Femur (tissue), 1 donor: ENCODE measurements around the gene DGKG.

ENCODE experiments used
- DNase-seq: peaks from one replicate; pipeline ENCODE4 v3.0.0-alpha.2; 2017

Gene DGKG

DNA sequence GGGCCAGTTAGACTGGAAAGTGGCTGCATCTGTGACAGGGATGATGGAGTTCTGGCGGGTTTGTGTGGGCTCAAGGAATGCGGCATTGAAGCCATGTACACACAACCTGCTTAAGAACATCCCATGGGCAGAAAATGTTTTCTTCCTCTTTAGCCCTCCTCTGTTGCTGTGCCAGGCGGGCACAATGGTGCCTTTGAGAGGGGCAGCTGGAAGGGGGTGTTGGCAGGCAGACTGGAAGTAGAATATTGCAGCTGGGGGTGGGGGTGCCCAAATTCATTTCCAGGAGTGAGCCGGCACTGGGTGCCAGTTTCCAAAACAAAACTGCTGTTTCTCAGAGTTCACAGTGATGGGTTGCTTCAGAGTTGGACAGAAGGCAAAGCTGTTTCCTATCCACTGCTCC is 161.3 kb downstream of the DGKG start:
- peak; percentile 70 for DNase-seq

DNA sequence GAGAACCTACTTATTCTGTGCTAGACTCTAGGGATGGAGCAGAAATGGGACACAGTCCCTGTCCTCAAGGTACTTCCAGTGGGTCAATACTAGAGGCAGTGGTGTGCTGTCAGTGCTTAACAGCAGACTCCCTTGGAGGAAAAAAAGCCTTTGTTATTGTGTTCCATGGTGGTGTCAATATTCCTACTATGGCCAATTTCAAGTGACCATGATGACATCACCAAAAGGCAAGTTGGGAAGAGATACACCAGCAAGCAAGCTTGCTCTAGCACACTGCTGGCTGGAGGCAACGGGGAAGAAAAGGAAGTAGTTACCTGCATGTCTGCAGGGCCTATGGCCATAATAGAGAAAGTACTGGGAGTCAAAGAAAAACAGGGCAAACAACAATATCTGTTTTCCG is 163.6 kb downstream of the DGKG start:
- DNase-seq = no peak

DNA sequence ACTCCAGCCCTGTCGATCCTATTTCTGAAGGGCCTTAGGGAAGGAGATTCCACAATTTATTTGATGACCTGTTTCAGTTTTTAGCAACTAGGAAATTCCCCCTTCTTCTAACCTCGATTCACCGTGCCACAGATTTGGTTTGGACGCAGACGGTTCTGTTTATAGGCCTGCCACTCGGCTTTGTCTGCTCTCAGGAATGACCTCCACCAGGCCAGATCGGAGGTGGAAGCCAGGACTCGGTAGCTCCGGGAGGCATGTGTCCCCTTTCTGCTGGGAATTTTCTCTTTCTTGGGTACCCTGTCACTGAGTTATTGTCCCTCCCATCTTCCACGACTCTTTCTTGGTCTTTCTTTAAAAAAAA is 167.6 kb downstream of the DGKG start:
- no peak for DNase-seq

DNA sequence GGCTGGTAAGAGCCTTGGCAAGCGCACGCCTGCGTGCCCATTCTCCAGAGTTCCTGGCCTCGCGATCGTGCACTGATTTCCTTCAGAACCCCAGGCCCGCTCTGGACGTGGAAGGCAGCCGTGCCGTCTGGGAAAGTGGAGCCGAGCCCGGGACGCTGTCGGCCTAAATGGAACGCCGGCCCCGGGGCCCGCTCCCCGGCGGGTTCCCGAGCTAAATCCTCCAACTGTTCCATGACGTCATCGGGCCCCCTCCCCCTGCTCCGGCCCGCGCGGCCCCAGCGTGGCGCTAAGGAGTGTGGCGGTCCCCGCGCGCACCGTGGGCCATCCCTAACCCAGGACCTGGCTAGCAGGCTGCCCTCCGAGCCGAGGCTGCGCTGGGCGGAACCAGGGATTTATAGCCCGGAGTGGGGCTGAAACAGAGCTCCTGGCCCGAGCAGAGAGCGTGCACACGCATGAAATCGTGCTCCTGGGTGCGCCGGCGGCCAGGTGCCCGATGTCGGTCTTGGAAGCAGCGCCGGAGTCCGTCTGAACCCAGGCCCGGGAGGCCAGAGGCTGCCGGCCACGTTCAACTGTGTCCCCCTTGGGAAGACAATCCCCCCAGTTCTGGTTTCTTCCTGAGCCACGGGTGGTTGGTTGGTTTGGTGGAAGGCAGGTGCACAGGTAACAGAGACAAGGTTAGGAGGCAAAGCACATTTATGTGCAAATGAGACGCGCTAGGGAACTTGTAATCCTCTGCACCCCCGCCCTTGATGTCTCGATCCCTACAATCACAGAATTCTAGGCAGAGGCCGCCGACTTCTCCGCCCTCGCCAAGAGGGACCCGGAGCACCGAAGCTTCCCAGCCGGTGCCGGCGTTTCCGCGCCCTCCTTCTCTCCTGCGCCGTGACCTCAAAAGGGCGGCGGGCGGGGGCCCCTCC is 168.2 kb downstream of the DGKG start:
- DNase-seq = peak; percentile 67

DNA sequence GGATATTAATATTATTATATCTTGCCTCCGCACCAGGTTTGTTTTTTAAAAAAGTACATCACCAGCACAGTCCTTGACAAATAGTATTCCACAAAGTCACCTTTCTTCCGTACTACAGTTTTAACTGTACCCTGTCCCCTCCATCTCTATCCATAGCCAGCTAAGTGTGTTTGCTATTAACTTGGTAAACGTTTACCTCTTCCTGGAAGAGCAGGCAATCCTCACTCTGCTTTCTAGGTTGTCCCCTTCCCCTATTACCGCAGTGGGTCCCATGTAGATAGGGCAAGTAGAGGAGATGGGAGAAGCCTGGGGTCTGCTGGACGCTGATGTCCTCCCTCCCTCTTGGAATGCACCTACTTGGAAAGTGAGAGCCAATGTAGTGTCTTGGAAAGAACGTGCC is 169.2 kb downstream of the DGKG start:
- DNase-seq = no peak

DNA sequence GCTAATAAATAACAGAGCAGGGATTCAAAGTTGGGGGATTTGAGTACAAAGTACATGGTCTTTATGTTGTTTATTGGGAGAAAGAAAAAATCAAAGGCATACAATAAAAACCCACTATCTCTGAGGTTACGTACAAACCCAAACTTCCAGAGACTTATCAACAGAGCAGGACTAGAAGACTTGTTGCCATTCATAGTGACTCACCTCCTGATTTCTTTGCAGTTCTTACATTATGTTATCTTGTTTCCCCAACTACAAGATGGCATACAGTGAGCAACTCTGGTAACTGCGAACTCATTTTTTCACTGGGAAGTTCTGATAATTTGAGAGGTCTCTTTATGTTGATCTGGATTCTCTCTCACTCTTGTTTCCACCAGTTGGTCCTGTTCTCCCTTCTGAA is 172.5 kb downstream of the DGKG start:
- no peak for DNase-seq

DNA sequence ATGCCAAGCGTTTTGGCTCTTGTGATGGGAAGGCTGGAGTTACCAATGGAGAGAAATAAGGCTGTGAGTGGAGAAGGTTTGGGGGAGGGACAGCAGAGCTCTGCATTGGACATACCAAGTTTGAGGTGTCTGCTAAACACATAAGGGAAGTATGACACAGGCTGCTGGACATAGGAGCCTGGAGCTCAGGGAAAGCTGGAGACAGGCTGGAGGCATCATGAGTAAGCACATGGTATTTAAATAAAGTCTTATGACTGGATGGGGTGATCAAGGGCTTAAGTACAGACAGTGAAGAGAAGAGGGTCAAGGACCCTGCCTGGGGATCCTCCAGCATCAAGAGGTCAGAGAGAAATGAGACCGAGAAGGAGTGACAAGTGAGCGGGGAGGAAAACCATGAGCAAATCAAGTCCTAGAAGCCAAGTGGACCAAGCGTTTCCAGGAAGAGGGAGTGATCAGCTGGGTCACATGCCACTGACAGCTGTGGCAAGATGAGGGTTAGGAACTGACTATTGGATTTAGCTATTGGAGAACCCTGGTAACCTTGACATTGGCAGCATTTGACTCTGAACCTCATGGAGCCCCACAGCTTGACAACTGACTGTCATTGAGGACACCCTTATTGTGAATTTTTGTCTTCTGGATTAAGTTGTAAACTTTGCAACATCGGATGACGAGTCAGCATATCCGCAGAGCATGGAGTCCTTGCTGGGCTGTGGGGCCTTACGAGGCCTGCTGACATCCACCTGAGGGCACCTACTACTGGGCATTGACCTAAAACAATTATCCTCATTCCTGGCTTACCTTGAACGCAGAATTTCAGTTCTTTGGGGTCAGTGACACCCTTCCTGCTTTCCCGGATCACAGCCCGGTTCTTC is 174.4 kb downstream of the DGKG start:
- DNase-seq = no peak

DNA sequence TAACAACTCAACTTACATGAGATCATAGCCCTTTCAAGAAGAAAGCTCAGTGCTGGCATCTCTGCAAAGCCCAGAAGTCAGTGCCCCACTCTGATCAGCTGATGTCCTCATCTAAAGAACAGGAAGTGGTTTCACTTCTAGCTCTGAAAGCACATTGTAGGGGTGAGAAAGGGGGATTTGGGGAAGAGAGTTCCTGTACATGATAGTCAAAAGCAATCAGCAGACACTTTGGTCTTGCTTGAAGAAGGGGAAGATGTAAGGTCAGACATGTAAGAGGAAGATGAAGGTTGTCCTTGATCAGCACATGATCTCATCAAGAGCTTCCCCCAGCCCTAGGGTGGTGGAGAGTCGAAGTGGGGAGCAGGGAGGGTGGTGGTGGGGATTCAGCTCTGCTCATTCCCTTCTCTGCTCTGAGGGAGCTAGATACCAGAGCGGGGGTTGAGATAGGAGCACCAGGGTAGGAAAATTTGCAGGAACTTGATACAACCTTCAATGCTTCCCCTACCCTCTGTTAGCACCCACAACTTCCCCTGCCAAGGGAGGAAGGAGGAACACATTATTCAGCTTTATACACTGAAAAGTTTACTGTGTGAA is 176.7 kb downstream of the DGKG start:
- peak; percentile 25 for DNase-seq

DNA sequence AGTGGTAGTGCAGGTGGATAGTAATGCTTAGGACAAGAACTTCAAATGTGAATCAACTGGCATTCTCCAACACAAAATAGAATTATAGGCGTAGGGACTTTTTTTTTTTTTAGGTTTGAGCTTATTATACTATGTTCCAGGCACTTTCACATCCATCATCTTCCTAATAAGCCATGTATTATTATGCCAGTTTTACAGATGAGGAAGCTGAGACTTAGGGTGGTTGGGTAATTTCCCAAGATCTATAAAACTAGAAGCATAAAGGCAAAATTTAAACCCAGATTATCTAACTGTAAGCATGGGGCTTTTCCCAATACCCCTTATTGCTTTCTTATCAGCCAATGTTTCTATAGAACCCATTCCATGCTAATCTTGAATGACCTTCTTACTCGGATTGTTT is 178.0 kb downstream of the DGKG start:
- no peak for DNase-seq

DNA sequence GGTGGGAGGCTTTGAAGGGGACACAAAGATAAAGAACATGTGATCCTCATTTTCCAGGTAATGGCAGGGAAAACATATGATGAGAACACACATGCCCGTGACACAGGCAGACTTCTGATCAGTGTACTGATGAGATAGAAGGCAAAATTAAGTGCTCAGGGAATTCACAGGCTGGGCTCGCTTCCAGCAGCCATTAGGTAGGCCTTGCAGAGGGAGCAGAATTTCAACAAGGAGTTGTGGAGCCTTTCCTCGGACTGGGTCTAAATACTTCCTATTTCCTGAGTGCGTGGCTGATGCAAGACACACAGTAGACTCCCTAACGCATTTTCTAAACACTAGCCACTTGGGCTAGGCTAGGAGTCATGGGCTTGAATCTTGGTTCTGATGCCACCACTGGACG is 179.2 kb downstream of the DGKG start:
- no peak for DNase-seq

DNA sequence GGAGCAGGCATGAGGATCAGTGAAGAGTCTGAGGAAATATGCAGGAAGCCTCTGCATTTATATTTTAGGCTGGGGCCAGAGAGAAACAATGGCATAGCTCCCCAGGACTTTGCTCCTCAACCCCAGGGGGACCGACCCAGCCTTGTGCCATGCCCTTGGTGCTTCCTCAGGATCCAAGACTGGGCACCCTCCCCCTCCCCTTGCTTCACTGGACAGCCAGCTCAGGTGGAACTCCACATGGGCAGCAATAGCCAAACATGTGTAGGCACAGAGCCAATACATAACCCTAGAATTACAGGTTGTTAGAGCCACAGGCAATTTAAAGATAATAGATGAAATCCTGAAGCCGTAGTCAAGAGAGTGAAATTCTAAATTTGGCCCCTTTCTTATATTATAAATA is 180.1 kb downstream of the DGKG start:
- DNase-seq = no peak

DNA sequence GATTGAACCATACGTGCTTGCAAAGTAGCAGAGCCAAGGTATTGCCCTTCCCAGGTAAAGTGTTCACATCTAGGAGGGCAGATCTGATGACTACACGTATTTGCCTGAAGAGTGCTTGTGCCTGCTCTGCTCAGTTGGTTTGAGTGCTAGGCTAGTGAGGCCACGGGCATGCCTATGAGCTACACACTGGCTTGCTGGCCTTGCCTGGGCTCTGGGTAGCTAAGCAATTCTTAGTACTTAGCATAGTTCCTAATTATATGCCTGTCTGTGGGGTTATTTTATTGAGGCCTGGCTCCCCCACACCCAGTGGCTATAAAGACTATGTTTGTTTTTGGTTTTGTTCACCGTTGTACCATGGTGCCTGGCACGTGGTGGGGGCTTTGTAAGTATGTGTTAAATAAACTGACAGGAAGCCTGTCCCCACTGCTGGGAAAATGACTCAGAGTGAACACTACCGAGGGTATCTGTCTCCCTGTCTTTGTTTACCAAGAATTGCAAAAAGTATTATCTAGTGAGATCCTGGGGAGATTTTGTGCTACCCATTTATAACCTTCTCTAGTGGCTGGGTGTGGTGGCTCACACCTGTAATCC is 181.0 kb downstream of the DGKG start:
- no peak for DNase-seq

DNA sequence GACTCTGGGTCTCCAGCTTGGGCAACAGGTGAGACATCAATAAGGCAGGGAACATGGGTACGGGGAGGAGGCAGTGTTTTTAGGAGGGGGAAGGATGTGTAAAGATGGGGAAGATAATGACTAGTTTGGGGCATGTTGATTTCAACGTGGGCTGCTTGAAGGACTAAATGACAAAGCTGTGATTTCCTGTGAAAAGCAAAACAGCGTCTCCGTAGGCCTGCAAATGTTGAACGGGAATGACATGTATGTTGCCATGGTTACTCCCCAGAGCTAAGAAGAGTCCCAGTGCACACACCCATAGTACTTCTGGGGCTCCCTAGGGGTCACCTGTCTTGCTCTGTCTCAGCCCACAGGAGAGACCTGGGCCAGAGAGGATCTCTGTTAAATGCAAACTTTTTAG is 181.9 kb downstream of the DGKG start:
- DNase-seq = no peak

DNA sequence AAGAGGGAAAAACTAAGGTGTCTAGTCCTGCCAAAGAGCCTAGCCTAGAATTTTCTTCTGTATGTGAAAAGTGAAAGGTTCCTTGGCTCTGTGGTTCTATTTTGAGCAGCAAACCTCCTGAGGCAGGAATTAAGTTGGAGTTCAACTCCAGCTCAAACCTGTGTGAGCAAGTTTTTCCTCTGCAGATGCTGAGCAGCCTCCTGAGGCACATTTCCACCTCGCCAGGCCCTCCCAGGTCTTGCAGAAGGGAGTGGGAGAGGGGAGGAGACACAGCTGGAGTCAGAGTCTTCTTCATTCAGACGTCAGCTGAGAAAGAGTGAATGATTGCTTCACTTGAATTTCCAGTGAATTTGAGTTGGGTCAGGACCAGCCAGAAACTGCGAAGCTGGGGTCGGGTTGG is 183.6 kb downstream of the DGKG start:
- DNase-seq = peak; percentile 42

DNA sequence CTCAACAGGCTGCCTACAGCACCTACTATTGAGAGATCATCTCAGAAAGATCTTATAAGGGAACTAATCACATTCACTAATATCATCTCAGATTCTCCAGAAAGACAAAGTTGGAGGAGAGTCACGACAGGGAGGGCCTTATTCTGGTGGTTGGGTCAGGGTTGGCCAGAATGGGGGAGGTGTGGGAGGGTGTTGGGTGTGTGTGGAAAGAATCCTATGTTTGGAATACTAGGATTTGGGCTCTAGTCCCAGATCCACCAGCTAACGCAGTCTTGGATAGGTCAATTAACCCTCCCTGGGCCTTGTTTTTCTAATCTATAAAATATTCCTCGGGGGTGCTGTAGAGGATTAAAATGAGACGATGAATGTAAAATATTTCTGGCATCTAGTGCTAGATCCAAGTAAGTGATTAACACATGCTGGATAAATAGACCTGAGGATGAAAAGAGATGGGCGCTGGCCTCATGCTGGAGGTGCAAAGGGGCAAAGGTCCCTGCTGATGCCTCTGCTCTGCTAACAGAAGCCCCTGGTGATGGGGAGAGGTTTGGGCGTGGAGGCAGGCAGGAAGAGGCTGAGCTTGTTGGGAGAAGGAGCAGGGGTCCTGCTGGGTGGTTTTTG is 185.6 kb downstream of the DGKG start:
- no peak for DNase-seq

DNA sequence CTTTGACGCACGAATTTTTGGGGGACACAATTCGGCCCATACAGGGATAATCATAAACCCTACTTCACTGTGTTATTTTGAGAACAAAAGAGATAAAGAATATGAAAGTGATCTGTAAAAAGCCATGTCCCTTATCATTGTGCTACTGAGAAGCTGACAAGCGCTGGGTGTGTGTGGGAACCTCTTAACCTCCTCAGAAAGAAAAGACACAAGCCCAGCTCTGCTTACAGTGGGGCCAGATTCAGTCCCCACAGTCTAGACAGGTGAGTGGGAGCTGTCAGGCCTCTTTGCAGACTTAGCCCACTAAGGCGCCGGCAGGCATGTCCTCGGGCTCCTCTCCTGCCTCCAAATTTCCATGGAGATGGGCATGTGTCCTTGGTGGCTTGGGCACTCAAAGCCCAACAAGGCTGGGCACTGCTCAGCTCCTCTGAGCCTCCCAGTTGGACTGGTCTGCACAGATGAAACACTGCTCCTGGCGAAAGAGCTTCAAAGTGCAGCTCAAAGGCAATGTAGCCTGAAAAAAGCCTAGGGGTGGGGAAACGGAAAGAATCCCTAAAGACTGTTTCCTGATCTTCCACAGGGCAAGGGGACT is 188.7 kb downstream of the DGKG start:
- no peak for DNase-seq

DNA sequence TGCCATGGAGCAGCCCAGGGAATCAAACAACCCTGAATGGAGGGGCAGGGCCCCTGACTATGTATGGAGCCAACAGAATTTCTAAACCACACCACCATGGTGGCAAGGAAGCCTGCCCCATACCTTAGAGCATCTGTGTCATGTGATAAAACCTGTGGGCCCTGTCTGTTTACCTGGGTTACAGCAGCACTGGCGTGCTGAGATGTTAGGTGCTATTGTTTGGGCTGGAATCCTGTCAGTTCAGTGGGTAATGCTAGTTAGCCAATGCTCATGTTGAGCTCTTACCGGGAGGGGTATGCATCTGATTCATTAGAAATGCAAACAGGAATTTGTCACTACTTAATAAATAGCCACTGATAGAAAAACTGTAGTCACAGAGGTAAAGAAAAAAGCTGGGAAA is 189.7 kb downstream of the DGKG start:
- no peak for DNase-seq

DNA sequence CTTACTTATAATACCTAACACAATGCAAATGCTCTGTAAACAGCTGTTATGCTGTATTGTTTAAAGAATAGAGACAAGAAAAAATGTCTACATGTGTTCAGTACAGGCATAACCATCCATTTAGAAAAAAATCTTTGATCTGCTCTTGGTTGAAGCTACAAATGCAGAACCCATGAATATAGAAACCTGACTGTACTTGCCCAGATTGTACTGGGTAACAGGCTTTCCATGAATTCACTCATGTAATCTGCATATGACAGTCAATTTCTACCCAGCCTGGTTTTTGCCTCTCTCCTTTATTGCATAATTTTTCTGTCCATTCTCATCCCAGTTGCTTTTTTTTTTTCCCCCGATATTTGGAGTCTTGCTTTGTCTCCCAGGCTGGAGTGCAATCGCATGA is 190.5 kb downstream of the DGKG start:
- no peak for DNase-seq

DNA sequence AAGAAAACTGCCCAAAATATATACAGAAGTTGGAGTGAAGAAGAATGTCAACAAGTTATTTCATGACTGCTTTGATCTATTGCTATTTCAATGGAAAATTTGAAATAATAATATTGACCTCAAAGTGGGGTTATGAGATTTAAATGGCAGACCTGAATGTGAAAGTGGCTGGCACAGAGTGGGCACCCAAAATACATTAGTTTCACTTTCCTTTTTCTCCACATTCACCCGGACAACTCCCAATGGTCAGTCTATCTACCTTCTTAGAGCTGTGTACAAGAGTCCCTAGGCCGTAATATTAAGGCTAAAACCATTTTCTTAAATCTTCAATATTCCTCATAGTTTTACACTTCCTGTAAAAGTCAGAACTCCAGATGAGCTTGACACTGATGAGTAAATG is 191.5 kb downstream of the DGKG start:
- no peak for DNase-seq

DNA sequence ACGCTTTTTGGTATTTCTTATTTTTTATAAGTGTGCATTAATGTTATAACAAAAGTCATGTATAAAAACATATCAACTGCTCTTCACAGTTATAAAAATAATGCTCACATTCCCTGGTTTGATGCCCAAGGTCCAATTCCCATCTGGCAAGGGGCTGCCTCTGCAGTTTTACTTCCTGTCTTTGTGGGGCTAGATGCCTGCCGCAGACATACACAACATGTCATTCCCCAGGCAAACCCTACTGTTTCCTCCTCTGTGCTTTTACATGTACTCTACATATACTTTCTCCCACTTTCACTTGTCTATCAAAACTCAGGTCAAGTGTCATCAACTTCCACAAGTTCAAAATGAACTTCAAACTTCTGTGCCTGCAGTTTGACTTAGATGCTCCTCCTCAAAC is 192.7 kb downstream of the DGKG start:
- DNase-seq = no peak

DNA sequence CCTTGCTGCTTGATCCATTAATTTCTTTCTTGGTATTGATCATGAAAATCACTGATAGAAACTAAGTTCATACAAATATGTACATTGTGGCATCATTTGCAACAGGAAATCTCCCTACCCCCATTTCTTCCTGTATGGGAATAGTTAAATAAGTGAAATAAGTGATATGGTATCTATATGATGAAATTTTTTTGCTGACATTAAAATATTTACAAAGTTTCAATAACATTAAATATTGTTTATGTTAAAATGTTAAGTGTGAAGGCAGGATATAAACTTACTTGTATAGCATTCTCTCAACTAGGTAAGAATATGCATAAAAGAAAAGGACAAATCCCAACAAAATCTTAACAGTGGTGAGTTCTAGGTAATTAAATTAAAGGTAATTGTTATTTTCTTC is 193.1 kb downstream of the DGKG start:
- no peak for DNase-seq

DNA sequence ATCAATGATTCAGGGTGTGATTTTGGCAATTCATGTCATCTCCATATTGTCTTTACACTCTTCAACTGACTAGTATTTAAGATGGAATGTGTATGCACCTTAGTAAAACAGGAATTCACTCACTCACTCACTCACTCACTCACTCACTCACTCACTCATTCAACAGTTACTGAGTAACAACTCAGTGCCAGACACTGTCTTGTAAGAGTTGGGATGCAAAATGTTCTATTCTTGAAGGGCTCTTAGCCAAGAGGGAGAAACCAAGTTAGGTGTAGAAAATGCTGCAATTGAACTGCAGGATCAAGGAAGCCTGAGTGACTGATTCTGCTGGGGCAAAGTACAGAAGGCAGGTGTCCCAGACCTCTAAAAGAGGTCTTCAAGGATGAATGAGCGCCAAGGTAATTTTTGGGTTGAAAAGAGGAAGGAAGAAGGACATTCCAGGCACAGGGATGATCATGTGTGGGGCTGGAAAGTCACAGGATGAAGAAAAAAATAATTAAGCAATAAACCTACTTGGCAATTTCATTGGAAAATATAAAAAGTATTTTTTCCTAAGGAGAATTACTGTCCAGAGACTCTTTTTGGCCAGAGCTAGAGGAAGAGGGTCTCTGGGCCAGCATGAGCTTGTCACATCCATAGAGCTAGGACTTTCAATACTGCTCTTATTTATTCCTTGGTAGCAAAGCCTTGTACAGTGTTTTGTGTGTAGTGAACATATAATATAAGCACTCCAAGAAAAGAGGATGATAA is 194.2 kb downstream of the DGKG start:
- DNase-seq = no peak
